Activated naive CD4-positive, alpha-beta T cell treated with anti-CD3 and anti-CD28 coated beads for 36 hours (primary cell): ENCODE results near the gene FER1L5. TPM values are rescaled to one million over a fixed set of nuclear protein-coding genes. Genes with fewer than 3 reads are reported as not detected.

ENCODE experiments used
- CTCF ChIA-PET: fragments of 350-600 bp; sonication (Branson Sonifier 250); formaldehyde crosslinking; loops from one replicate; lab custom pipeline; 2021; ENCODE audit warnings: antibody characterized with exemption; lab: Charles Lee
- DNase-seq: peaks from one replicate; pipeline ENCODE4 v3.0.0-alpha.2; 2020
- H3K27ac Mint-ChIP-seq: one replicate; pipeline ENCODE4 v1.8.0; 2021; ENCODE audit warnings: mild to moderate bottlenecking, mixed read lengths
- H3K27me3 Mint-ChIP-seq: one replicate; pipeline ENCODE4 v1.8.0; 2021; ENCODE audit warnings: low read depth, mixed read lengths
- H3K36me3 Mint-ChIP-seq: one replicate; pipeline ENCODE4 v1.8.0; 2021; ENCODE audit warnings: low read depth, mixed read lengths
- H3K4me1 Mint-ChIP-seq: one replicate; pipeline ENCODE4 v1.8.0; 2021; ENCODE audit warnings: low read depth, mixed read lengths
- H3K4me3 Mint-ChIP-seq: one replicate; pipeline ENCODE4 v1.8.0; 2021; ENCODE audit warnings: mild to moderate bottlenecking, moderate library complexity, mixed read lengths
- H3K9me3 Mint-ChIP-seq: one replicate; pipeline ENCODE4 v1.8.0; 2021; ENCODE audit warnings: mixed read lengths
- intact Hi-C: fragments of 100-400 bp; cut with micrococcal nuclease; formaldehyde crosslinking; loops from one replicate; pipeline ENCODE4 v1.15.1; 2023
- total RNA-seq, 2 experiments: library from RNA; stranded (reverse); gene quantifications; one replicate each; pipeline ENCODE4 v1.2.3, GENCODE V29; 2021

FER1L5 gene
- total RNA-seq, 2 experiments from 2014 or later, result not detected

DNA sequence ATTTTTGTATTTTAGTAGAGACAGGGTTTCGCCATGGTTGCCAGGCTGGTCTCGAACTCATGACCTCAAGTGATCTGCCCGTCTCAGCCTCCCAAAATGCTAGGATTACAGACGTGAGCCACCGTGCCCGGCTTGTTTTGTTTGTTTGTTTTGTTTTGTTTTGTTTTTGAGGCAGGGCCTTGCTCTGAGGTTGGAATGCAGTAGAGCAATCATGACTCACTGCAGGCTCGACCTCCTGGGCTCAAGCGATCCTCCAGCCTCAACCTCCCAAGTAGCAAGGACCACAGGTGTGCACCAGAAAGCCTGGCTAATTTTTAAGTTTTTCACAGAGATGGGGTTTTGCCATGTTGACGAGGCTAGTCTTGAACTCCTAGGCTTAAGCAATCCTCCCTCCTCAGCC, 109.2 kb downstream of the FER1L5 start:
- Mint-ChIP-seq H3K4me1 (no peaks in the 10 kb centered on the region), H3K27ac (no peak overlapping the region), H3K36me3 (no peaks in the 10 kb centered on the region), H3K27me3 (no peaks in the 10 kb centered on the region), H3K9me3 (no peaks in the 10 kb centered on the region), H3K4me3 (no peak overlapping the region)
- DNase-seq, result no peak
- intact Hi-C loops, result no loop called here
- CTCF ChIA-PET, result interaction anchor here (0.6 kb wide), 1 partner anchor 467 kb away, joined by 3 read pairs; no protein-coding TSS in a partner anchor

DNA sequence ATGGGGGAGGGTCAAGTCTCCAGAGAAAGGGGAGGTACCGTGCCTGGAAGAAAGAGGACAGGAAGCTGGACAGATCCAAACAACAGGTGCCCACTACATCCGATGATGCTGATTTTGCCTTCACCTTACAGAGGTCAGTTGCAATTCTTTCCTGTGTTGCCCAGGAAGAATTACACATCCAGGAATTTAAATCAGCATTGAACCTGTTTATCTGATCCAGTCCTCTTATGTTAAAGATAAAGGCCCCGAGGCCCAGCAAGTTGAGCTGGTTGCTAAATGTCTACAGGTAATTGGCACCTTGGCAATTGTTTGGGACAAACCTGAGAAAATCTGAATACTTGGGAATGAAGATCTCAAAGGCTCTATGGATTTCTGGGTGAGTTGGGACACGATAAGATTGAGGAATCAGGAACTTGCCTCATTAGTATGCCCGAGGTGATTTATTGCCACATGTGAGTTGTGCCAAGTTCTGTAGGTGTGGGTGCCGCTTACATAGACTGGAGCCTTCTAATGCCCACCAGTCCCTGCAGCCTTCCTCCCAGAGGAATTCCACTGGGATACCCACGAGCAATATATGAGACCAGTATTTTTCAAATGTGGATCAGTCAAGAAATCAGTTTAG, 111.2 kb downstream of the FER1L5 start:
- Mint-ChIP-seq H3K36me3 (no peaks in the 10 kb centered on the region), H3K27me3 (no peaks in the 10 kb centered on the region), H3K9me3 (no peaks in the 10 kb centered on the region), H3K4me3 (no peak overlapping the region), H3K4me1 (no peaks in the 10 kb centered on the region), H3K27ac (no peak overlapping the region)
- CTCF ChIA-PET, result no interaction called here
- no peak for DNase-seq
- intact Hi-C loops, result no loop called here

- no peak for DNase-seq
- peaks cover 5% of the 10 kb centered on the region for H3K4me1 Mint-ChIP-seq
- CTCF ChIA-PET, result no interaction called here
- intact Hi-C loops, result no loop called here
- no peaks in the 10 kb centered on the region for H3K36me3 Mint-ChIP-seq
- H3K4me3 Mint-ChIP-seq, result no peak overlapping the region
- no peaks in the 10 kb centered on the region for H3K27me3 Mint-ChIP-seq
- H3K9me3 Mint-ChIP-seq, result no peaks in the 10 kb centered on the region
- H3K27ac Mint-ChIP-seq, result no peak overlapping the region
These were observed 111.8 kb downstream of the FER1L5 start for GRCh38 chr2:96754317-96754716.

Other genes with a start within 250 kb of the FER1L5 start
- gene NEURL3, start 137.4 kb upstream of the FER1L5 start, total RNA-seq, result under 1 TPM; 0.48 to 0.57 TPM
- gene ARID5A, start 106.0 kb upstream of the FER1L5 start, total RNA-seq, result 100 to 1,000 TPM; 349 to 351 TPM
- gene KANSL3, start 4.5 kb upstream of the FER1L5 start, total RNA-seq, result 10 to 100 TPM; 33.0 to 37.5 TPM
- 1 to 10 TPM; 4.0 to 4.8 TPM for gene LMAN2L, start 97.3 kb downstream of the FER1L5 start, total RNA-seq
- 1 to 10 TPM; 5.6 to 6.0 TPM for gene CNNM4, start 118.1 kb downstream of the FER1L5 start, total RNA-seq
- gene CNNM3, start 173.5 kb downstream of the FER1L5 start, total RNA-seq, result 10 to 100 TPM; 17.3 to 19.9 TPM
- gene ANKRD23, start 201.3 kb downstream of the FER1L5 start, total RNA-seq, result 1 to 10 TPM; 3.3 to 4.2 TPM
- 10 to 100 TPM; 25.0 to 27.3 TPM for gene ANKRD39, start 215.3 kb downstream of the FER1L5 start, total RNA-seq
- gene SEMA4C, start 227.3 kb downstream of the FER1L5 start, total RNA-seq, result 1 to 10 TPM; 7.7 to 8.5 TPM